Metanephros (tissue), 2 donors: ENCODE data around the gene CXADR. TPM values are rescaled to one million over a fixed set of nuclear protein-coding genes. Genes with fewer than 3 reads are reported as not detected.

Experiments used
- small RNA-seq: library from RNA; depleted of rRNA; stranded (forward); fragments of <200 nt; gene quantifications from one replicate; pipeline ENCODE3, GENCODE V24; 2014; ENCODE audit warnings: low replicate concordance
- total RNA-seq: library from RNA; depleted of rRNA; stranded (reverse); fragments of >200 nt; gene quantifications from one replicate; pipeline ENCODE4 v1.2.3, GENCODE V29; 2014

CXADR gene
- 51.1 TPM for total RNA-seq

DNA sequence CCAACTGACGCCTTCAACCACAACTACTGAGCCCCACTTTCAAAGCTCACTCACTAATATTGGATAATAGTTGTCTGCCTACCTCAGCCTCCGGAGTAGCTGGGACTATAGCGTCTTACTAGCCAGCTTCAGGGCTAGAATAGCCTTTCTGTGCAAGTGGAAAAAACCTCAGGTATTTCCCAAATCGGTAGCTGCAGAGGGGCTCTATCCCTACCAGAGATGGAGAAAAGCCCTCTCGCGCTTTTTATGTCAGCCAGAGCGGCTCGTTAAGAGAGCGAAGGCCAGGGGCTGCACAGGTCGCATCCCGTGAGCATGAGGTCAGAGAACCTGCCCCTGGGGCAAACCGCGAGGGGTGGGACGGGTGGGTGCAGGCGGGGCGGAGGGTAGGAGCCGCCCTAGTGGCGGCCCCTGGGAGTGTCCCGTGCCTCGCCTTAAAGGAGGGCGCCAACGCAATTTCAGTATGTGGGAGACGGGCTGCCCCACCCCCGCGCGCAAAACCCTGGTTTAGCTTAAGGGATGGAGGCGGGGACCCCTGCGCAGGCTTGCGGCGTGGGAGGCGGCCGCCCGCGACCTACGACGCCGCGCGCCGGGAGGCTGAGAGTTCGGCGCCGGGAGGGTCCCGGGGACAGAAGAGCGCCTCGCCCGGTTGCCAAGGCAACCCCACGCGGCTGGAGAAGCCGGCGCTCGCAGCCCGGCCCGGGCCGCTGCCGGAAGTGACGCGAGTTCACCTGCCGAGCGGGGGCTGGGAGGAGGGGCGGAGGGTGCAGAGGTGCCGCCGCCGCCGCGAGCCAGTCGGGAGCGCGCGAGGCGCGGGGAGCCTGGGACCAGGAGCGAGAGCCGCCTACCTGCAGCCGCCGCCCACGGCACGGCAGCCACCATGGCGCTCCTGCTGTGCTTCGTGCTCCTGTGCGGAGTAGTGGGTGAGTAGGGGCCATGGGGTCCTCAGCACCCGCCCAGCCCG lies at the start of gene CXADR:
TSS of gene CXADR (plus strand) at position 791 of the 961 bp plus-strand sequence. CDS start at position 878, 87 bp downstream.

DNA sequence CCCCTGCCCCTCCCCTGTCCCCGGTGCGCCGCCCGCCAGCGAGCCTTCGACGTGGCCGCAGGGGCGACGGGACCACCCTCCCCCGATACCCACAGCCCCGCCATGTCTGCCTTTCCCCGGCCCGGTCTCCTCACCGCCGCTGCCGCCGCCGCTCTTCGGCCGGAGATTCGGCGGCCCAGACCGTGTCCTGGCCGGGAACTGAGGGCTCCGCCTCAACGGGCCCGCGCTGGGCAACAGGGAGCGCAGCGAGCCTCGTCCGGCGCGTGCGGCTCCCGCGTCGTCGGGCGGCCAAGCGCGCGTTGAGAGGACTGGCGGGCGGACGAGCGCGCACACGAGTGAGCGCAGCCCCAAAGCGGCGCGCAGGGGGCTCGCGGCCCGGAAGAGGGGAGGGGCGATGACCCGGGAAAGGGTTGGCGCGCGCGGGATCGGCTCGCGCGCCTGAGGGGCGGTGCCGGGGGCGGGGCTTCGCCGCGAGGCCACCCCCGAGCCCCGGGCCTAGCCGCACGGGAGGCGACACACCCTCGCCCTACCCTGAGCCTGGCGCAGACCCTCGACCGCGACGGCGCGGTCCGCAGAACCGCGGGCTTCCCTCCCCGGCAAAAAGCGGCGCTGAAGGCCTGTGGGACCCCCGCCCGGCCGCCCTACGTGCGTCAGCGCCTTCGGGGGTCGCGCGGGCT lies 99.9 kb downstream of the CXADR start, which contains the start of gene BTG3:
TSS of gene BTG3 (minus strand) at position 337 of the 677 bp plus-strand sequence. CDS start 3,757 bp downstream, outside the sequence.

Small RNA genes within 50 kb of the gene (small RNA-seq; reads per million reads assigned to genes)
- gene RF00019 (not detected), gene RN7SL163P (not detected), gene RPL39P40 (not detected)

Other genes with a start within 250 kb of the CXADR start
- gene BTG3, start 99.9 kb downstream of the CXADR start, total RNA-seq: 42.9 TPM